H1 (cell line): ENCODE results near the gene SAMD4A.

ENCODE experiments used
- BCL11A ChIP-seq, 2 experiments: IDR thresholded peaks; one replicate each; pipeline ENCODE4 v1.6.1; 2011; ENCODE audit warnings: low read depth in 2 of 2, low read length in 2 of 2, mild to moderate bottlenecking in 2 of 2
- CBX8 ChIP-seq: fragments of 300-800, 300-1000 bp; sonication (generic); IDR thresholded peaks from 2 replicates; pipeline ENCODE4 v1.7.1; 2016; ENCODE audit warnings: low read depth, low read length, borderline replicate concordance
- CEBPB ChIP-seq: IDR thresholded peaks from 2 replicates; pipeline ENCODE4 v1.6.1; 2012; ENCODE audit warnings: low read depth, low read length
- CREB1 ChIP-seq: IDR thresholded peaks from 2 replicates; pipeline ENCODE4 v1.6.1; 2012; ENCODE audit warnings: inconsistent platforms
- CTCF ChIP-seq, 3 experiments: IDR thresholded peaks; 1 replicate in 2 of 3; 2 replicates in 1 of 3; pipeline versions ENCODE4 v1.5.1 to v1.6.1; 2011; ENCODE audit warnings: low read length in 3 of 3, mild to moderate bottlenecking in 3 of 3, inconsistent platforms in 2 of 3, low read depth in 1 of 3, moderate library complexity in 1 of 3; ENCODE audit not compliant: insufficient read depth in 1 of 3; ENCODE audit errors: control extremely low read depth in 1 of 3
- E2F6 ChIP-seq: IDR thresholded peaks from 2 replicates; pipeline ENCODE4 v1.6.1; 2012; ENCODE audit warnings: inconsistent platforms
- EP300 ChIP-seq, 2 experiments: IDR thresholded peaks; 1 replicate in 1 of 2; 2 replicates in 1 of 2; pipeline ENCODE4 v1.6.1; 2011 to 2012; ENCODE audit warnings: low read depth in 2 of 2, low read length in 2 of 2, mild to moderate bottlenecking in 2 of 2, borderline replicate concordance in 1 of 2, inconsistent platforms in 1 of 2, moderate library complexity in 1 of 2
- EZH2 ChIP-seq: fragments of 200-600 bp; sonication (generic); IDR thresholded peaks from 2 replicates; pipeline ENCODE4 v1.7.1; 2012; ENCODE audit warnings: low read depth, mild to moderate bottlenecking, moderate library complexity, low read length, inconsistent platforms; ENCODE audit not compliant: severe bottlenecking
- JUN ChIP-seq: IDR thresholded peaks from 2 replicates; pipeline ENCODE4 v1.6.1; 2011; ENCODE audit warnings: low read depth, mild to moderate bottlenecking, improper control_type of control experiment, low read length
- KDM5A ChIP-seq: fragments of 200-600 bp; IDR thresholded peaks from 2 replicates; pipeline ENCODE4 v1.7.1; 2012; ENCODE audit warnings: mild to moderate bottlenecking, low read length, inconsistent platforms, mixed read lengths
- MAX ChIP-seq: IDR thresholded peaks from 2 replicates; pipeline ENCODE4 v1.6.1; 2012; ENCODE audit warnings: inconsistent platforms
- POLR2A ChIP-seq, 2 experiments: IDR thresholded peaks; 1 replicate in 1 of 2; 2 replicates in 1 of 2; pipeline ENCODE4 v1.6.1; 2011; ENCODE audit warnings: low read depth in 2 of 2, low read length in 2 of 2, mild to moderate bottlenecking in 2 of 2; ENCODE audit errors: control extremely low read depth in 1 of 2
- RXRA ChIP-seq: IDR thresholded peaks from 2 replicates; pipeline ENCODE4 v1.6.1; 2011; ENCODE audit warnings: low read depth, mild to moderate bottlenecking, low read length, moderate library complexity; ENCODE audit not compliant: insufficient read depth
- SIN3A ChIP-seq, 2 experiments: IDR thresholded peaks in 1 of 2; conservative IDR thresholded peaks in 1 of 2; 2 replicates each; pipeline ENCODE4 v1.6.1; 2011 to 2012; ENCODE audit warnings: low read length in 2 of 2, improper control_type of control experiment in 1 of 2, low read depth in 1 of 2, mild to moderate bottlenecking in 1 of 2

GRCh38 chr14:54650331-54650958 lies 83.5 kb downstream of the SAMD4A start:
- TF ChIP-seq SIN3A (conservative IDR thresholded peaks at IDR 0.05 in 1 of 2, IDR thresholded peaks at IDR 0.05 in 1 of 2; ENCODE audit: low read depth in 1 of 2, low read length in 2 of 2): no peak
- no peak for TF ChIP-seq CTCF (IDR thresholded peaks at IDR 0.05; ENCODE audit: control extremely low read depth in 1 of 3, insufficient read depth in 1 of 3, low read depth in 1 of 3, low read length in 3 of 3)
- no peak for TF ChIP-seq CEBPB
- TF ChIP-seq CREB1: no peak
- TF ChIP-seq EZH2: no peak
- no peak for TF ChIP-seq CBX8
- no peak for TF ChIP-seq KDM5A
- no peak for TF ChIP-seq RXRA
- no peak for TF ChIP-seq MAX
- TF ChIP-seq POLR2A (IDR thresholded peaks at IDR 0.05; ENCODE audit: control extremely low read depth in 1 of 2, low read depth in 2 of 2, low read length in 2 of 2): no peak
- no peak for TF ChIP-seq BCL11A (IDR thresholded peaks at IDR 0.05; ENCODE audit: low read depth in 2 of 2, low read length in 2 of 2)
- no peak for TF ChIP-seq JUN
- no peak for TF ChIP-seq EP300 (IDR thresholded peaks at IDR 0.05; ENCODE audit: borderline replicate concordance in 1 of 2, low read depth in 2 of 2, low read length in 2 of 2)
- no peak for TF ChIP-seq E2F6
